Cardiac muscle cell (in vitro differentiated cells and primary cell): ENCODE data around the gene C10orf143. TPM values are rescaled to one million over a fixed set of nuclear protein-coding genes. Genes with fewer than 3 reads are reported as not detected.
A peak's percentile ranks its signal among the peaks of the same experiment; 100 is the strongest.
"Not testable (repeated sequence)": the region's sequence is repeated elsewhere in the genome, so short reads cannot be mapped to it uniquely, and the experiment has no call there.

Source experiments
- DNase-seq, 2 donors: peaks; one replicate each; pipeline versions ENCODE4 v3.0.0 to v3.0.0-alpha.2; 2010 to 2017; ENCODE audit warnings: low read depth in 1 of 2, low spot score in 1 of 2
- H3K27ac ChIP-seq: fragments of 200-600 bp; sonication (generic); 2 replicates; pipeline ENCODE4 v1.5.1; 2016
- H3K27me3 ChIP-seq: fragments of 200-600 bp; sonication (generic); 2 replicates; pipeline ENCODE4 v1.6.0; 2016; ENCODE audit warnings: control low read depth
- H3K36me3 ChIP-seq: fragments of 200-600 bp; sonication (generic); 2 replicates; pipeline ENCODE4 v1.5.1; 2016; ENCODE audit warnings: control low read depth
- H3K4me1 ChIP-seq: fragments of 200-600 bp; sonication (generic); 2 replicates; pipeline ENCODE4 v1.8.1; 2017; ENCODE audit warnings: low read depth, mild to moderate bottlenecking, mixed run types
- H3K4me3 ChIP-seq: fragments of 200-600 bp; sonication (generic); 2 replicates; pipeline ENCODE4 v1.5.1; 2016; ENCODE audit warnings: mild to moderate bottlenecking
- H3K9me3 ChIP-seq: fragments of 200-600 bp; sonication (generic); 2 replicates; pipeline ENCODE4 v1.5.1; 2017; ENCODE audit warnings: low read depth, mild to moderate bottlenecking, control low read depth
- CTCF ChIP-seq: IDR thresholded peaks from 2 replicates; pipeline ENCODE4 v1.5.1; 2012; ENCODE audit warnings: low read depth, mild to moderate bottlenecking, low read length
- polyA plus RNA-seq: library from polyadenylated mRNA; unstranded; fragments of >200 nt; fragmentation: Nextera tagmentation; extraction: Ambion mirVana; gene quantifications from 2 replicates; pipeline ENCODE4 v1.2.1, GENCODE V29; 2016
- total RNA-seq: library from RNA; depleted of rRNA; stranded (reverse); fragments of >200 nt; gene quantifications from 2 replicates; pipeline ENCODE4 v1.2.3, GENCODE V29; 2016

C10orf143 gene
- total and polyA plus RNA-seq, 2 experiments from 2014 or later: 1.1 to 5.7 TPM

GRCh38 chr10:130121486-130122079 lies 11.0 kb upstream of the C10orf143 start:
- no peak for DNase-seq
- no peak for TF ChIP-seq CTCF
- H3K4me3 ChIP-seq: no peak overlapping the region

GRCh38 chr10:130117535-130117934 lies 6.9 kb upstream of the C10orf143 start:
- not testable (repeated sequence) for H3K9me3 ChIP-seq, H3K27me3 ChIP-seq, H3K27ac ChIP-seq, H3K4me1 ChIP-seq, DNase-seq, H3K36me3 ChIP-seq, H3K4me3 ChIP-seq

More at GRCh38 chr10:130121486-130122079, 11.0 kb upstream of the C10orf143 start:
- Histone ChIP-seq H3K27ac (no peak overlapping the region), H3K4me1 (no peaks in the 10 kb centered on the region), H3K27me3 (no peaks in the 10 kb centered on the region), H3K9me3 (no peaks in the 10 kb centered on the region), H3K36me3 (no peaks in the 10 kb centered on the region)

- H3K9me3 ChIP-seq, H3K36me3 ChIP-seq, H3K27ac ChIP-seq, H3K4me3 ChIP-seq, H3K4me1 ChIP-seq, DNase-seq, H3K27me3 ChIP-seq: not testable (repeated sequence)
These were observed 6.3 kb upstream of the C10orf143 start for GRCh38 chr10:130116942-130117341.

GRCh38 chr10:130112821-130113220 lies 2.2 kb upstream of the C10orf143 start:
- H3K4me3 ChIP-seq: no peak overlapping the region
- H3K4me1 ChIP-seq: no peaks in the 10 kb centered on the region
- H3K27me3 ChIP-seq: no peaks in the 10 kb centered on the region
- no peaks in the 10 kb centered on the region for H3K9me3 ChIP-seq
- no peak for DNase-seq
- no peaks in the 10 kb centered on the region for H3K36me3 ChIP-seq
- H3K27ac ChIP-seq: no peak overlapping the region
- TF ChIP-seq CTCF: no peak

DNA sequence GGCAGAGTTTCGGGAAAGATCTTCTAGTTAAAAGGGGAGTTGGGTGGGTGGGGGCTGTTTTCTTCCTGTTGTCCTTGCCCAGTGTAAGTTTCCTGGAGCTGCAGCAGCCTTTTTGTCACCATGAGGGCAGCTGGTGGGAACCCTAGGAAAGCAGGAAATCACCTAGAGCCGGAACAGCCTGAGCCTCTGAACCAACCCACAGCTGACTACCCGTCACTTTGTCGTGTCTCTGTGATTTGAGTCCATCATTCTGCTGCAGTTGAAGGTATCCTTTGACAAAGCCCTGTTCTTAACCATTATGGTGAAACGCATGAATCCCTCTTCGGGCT lies 1.2 kb upstream of the C10orf143 start:
- no peaks in the 10 kb centered on the region for H3K4me1 ChIP-seq
- H3K27me3 ChIP-seq: no peaks in the 10 kb centered on the region
- no peaks in the 10 kb centered on the region for H3K36me3 ChIP-seq
- peak overlapping the region; percentile 56 for H3K4me3 ChIP-seq
- no peak for TF ChIP-seq CTCF
- no peaks in the 10 kb centered on the region for H3K9me3 ChIP-seq
- H3K27ac ChIP-seq: peak overlapping the region; percentile 82
- no peak for DNase-seq

GRCh38 chr10:130111113-130111851 lies 652 bp upstream of the C10orf143 start:
- Histone ChIP-seq H3K27ac (peak overlapping the region; percentile 82), H3K4me1 (no peaks in the 10 kb centered on the region), H3K4me3 (peak overlapping the region; percentile 56), H3K9me3 (no peaks in the 10 kb centered on the region), H3K36me3 (no peaks in the 10 kb centered on the region), H3K27me3 (no peaks in the 10 kb centered on the region)
- no peak for TF ChIP-seq CTCF
- DNase-seq: peak; percentile 98 to 99
